ENCODE measurements around the gene PIGN. TPM values are rescaled to one million over a fixed set of nuclear protein-coding genes. Genes with fewer than 3 reads are reported as not detected.

Gene PIGN, protein sequence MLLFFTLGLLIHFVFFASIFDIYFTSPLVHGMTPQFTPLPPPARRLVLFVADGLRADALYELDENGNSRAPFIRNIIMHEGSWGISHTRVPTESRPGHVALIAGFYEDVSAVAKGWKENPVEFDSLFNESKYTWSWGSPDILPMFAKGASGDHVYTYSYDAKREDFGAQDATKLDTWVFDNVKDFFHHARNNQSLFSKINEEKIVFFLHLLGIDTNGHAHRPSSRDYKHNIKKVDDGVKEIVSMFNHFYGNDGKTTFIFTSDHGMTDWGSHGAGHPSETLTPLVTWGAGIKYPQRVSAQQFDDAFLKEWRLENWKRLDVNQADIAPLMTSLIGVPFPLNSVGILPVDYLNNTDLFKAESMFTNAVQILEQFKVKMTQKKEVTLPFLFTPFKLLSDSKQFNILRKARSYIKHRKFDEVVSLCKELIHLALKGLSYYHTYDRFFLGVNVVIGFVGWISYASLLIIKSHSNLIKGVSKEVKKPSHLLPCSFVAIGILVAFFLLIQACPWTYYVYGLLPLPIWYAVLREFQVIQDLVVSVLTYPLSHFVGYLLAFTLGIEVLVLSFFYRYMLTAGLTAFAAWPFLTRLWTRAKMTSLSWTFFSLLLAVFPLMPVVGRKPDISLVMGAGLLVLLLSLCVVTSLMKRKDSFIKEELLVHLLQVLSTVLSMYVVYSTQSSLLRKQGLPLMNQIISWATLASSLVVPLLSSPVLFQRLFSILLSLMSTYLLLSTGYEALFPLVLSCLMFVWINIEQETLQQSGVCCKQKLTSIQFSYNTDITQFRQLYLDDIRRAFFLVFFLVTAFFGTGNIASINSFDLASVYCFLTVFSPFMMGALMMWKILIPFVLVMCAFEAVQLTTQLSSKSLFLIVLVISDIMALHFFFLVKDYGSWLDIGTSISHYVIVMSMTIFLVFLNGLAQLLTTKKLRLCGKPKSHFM
- 10 to 100 TPM; 21.5 to 25.0 TPM for total RNA-seq

DNA sequence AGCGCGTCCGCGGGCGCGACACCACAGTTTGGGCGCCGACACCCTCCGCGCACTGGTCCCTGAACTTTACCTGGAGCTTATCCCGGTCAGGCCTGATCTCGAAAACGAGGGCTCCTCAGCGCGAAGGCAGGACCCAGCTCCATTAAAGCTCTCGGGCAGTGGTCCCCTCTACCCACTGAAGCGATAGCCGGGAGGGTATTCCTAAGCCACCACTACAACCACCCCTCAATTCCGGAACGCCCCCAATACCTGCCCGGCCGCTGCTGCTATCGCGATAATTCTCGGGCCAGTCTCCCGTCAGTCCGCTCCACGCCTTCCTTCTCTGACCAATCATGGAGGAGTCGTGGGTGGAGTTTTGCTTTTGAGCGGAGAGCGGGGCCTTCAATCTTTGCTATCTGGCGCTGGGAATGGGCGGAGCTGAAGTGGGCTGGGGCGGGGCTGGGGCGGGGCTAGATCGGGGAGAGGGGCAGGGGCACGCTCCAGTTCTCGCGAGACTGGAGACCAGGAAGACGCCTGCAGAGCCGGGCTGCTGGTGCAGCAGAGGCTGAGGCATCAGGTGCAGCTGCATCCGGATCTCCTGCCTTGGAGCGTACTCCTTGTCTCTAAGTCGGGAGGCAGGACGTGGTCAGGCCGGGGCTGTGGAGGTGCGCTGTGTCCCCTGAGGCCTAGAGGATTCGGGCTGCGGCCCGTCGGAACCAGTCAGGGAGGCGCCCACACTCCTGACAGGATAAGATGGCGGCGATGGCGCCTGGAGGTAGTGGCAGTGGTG is at the start of gene PIGN, which contains the start of gene RELCH:
Gene PIGN (minus strand): TSS at position 283 of the 769 bp plus-strand sequence. CDS start 25,703 bp downstream, outside the sequence.
Gene RELCH (plus strand): TSS at position 482 of the 769 bp plus-strand sequence. CDS start 251 bp downstream, at position 733.
- H3K27me3 Mint-ChIP-seq: no peaks in the 10 kb centered on the region
- DNase-seq: peak; percentile 93
- H3K9me3 Mint-ChIP-seq: peaks cover 2% of the 10 kb centered on the region
- H3K27ac Mint-ChIP-seq: peak within 1 kb of the TSS; percentile 95
- H3K36me3 Mint-ChIP-seq: peaks cover 17% of the 10 kb centered on the region
- peak within 1 kb of the TSS; percentile 93 for H3K4me3 Mint-ChIP-seq
- H3K4me1 Mint-ChIP-seq: peaks cover 43% of the 10 kb centered on the region

DNA sequence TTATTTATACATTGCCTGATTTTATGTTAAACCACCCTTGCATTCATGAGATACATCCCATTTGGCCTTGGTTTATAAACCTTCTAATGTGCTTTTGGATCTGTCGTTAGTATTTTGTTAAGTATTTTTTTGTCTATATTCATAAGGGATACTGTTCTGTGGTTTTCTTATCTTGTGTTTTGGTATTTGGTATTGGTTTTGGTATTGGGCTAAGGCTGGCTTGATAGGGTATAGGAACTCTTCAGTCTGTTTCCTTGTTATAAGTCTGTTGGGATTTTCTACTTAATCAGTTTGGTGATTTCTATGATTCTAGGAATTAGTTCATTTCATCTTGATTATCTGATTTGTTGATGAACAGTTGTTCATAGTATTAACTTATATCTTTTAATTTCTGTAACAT is 49.4 kb upstream of the PIGN start:
- Mint-ChIP-seq H3K36me3 (peaks cover 21% of the 10 kb centered on the region), H3K4me3 (no peak overlapping the region), H3K4me1 (peaks cover 2% of the 10 kb centered on the region), H3K27ac (no peak overlapping the region), H3K27me3 (no peaks in the 10 kb centered on the region), H3K9me3 (peaks cover 1% of the 10 kb centered on the region)
- no peak for DNase-seq

DNA sequence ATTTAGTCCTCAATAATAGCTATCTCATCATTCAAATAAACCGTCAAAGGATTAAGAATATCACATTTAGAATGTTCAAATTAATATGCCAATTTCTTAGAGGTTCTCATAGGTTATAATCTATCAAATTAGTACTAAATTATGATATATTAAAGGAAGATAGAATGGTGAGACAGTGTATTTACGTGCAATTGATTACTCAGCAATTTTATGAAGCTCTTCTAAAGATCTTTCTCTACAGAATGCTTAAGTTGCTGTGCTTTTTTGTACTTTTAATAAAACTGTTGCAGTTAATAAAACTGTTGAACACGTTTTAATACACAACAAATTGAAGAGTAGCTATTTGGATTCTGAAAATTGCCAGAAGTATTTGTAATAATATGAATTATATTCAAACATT is 39.2 kb upstream of the PIGN start:
- Mint-ChIP-seq H3K4me3 (no peak overlapping the region), H3K4me1 (no peaks in the 10 kb centered on the region), H3K9me3 (peaks cover 9% of the 10 kb centered on the region), H3K27ac (no peak overlapping the region), H3K27me3 (no peaks in the 10 kb centered on the region), H3K36me3 (peaks cover 34% of the 10 kb centered on the region)
- no peak for DNase-seq

DNA sequence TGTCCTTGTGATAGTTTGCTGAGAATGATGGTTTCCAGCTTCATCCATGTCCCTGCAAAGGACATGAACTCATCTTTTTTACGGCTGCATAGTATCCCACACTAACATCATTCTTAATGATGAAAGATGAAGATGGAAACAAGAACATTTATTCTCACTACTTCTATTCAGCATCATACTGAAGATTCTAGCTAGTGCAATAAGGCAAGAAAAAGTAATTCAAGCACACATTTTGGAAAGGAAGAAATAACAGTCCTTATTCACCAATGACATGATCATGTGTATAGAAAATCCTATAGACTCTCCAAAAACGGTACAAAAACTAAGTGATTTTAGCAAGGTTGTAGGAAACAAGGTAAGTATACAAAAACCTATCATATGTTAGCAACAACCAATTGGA is 37.4 kb upstream of the PIGN start:
- H3K9me3 Mint-ChIP-seq: peaks cover 9% of the 10 kb centered on the region
- peaks cover 3% of the 10 kb centered on the region for H3K4me1 Mint-ChIP-seq

DNA sequence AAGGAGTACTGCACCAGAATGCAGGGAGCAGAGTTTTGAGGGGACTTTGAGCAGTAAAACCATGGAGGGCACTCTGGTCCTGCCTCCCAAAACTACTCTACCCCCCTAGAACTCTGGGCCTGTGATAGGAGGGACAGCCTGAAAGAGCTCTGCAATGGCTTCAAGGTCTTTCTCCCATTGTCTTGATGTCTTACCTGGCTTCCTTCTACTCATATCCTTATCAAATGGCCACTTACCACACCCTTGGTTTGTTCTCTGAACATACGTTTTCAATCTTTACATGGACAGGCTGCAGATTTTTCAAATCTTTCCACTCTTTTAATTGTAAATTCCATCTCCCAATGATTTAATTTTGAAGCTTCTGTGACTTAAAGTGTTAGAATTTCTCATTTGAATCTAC is 27.9 kb upstream of the PIGN start:
- DNase-seq: no peak
- Mint-ChIP-seq H3K4me3 (no peak overlapping the region), H3K27me3 (no peaks in the 10 kb centered on the region), H3K4me1 (peaks cover 24% of the 10 kb centered on the region), H3K9me3 (peaks cover 2% of the 10 kb centered on the region), H3K36me3 (peaks cover 23% of the 10 kb centered on the region), H3K27ac (no peak overlapping the region)

More for the DNA sequence above, 37.4 kb upstream of the PIGN start:
- H3K36me3 Mint-ChIP-seq: peaks cover 34% of the 10 kb centered on the region
- no peak for DNase-seq
- no peak overlapping the region for H3K4me3 Mint-ChIP-seq
- no peaks in the 10 kb centered on the region for H3K27me3 Mint-ChIP-seq
- no peak overlapping the region for H3K27ac Mint-ChIP-seq

DNA sequence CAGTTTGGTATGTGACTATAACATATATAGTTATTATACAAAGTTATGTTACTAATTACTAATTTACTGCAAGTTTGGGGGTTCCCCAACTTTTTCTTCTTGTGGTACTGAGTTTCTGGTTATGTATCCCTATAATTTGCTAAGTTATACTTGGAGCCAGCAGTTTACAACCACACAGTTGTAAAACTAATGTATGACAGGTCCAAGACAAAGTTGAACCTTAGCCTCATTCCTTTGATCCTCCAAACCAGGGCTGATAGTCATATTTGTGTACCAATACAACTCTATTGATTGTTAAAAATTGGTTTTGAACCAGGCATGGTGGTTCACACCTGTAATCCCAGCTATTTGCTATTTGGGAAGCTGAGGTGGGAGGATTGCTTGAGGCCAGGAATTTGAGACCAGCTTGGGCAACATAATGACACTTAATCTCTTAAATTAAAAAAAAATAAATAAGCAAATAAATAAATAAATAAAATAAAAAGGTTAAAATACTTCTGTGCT is 24.5 kb upstream of the PIGN start:
- H3K4me1 Mint-ChIP-seq: peaks cover 30% of the 10 kb centered on the region
- H3K27me3 Mint-ChIP-seq: no peaks in the 10 kb centered on the region
- no peak overlapping the region for H3K4me3 Mint-ChIP-seq
- H3K9me3 Mint-ChIP-seq: peaks cover 2% of the 10 kb centered on the region
- H3K27ac Mint-ChIP-seq: no peak overlapping the region
- peaks cover 26% of the 10 kb centered on the region for H3K36me3 Mint-ChIP-seq
- DNase-seq: no peak

DNA sequence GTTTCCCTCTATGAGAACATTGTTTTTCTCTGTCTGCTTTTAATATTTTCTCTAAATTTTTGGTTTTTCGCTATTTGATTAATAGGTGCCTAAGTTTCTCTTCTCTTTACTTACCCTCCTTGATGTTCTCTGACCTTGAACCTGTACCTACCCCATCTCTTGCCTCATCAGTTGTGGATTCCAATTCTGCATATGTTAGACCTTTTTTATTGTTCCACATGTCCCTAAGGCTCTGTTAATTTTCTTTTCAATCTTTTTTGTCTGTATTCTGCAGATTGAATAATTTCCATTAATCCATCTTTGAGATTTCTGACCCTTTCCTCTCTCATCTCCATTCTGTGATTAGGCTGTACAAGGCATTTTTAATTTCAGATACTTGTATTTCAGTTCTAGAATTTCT is 23.3 kb upstream of the PIGN start:
- peaks cover 2% of the 10 kb centered on the region for H3K9me3 Mint-ChIP-seq
- H3K27ac Mint-ChIP-seq: no peak overlapping the region
- H3K4me3 Mint-ChIP-seq: no peak overlapping the region

DNA sequence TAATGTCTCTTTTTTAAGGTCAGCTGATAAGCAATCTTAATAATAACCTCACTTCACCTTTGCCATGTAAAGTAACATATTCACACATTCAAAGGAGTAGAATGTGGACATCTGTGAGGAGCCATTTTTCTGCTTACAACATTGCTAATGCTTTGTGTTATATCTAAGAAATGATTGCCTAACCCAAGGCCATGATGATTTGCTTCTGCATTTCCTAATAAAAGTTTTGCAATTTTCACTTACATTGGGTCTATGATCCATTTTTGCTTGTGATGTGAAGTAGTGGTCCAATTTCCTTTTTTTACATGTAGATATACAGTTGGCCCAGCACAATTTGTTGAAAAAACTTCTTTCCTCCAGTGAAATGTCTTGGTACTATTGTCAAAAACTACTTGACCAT is 22.2 kb upstream of the PIGN start:
- peaks cover 32% of the 10 kb centered on the region for H3K4me1 Mint-ChIP-seq
- DNase-seq: no peak
- no peak overlapping the region for H3K27ac Mint-ChIP-seq
- no peak overlapping the region for H3K4me3 Mint-ChIP-seq
- H3K36me3 Mint-ChIP-seq: peaks cover 28% of the 10 kb centered on the region
- H3K9me3 Mint-ChIP-seq: peaks cover 2% of the 10 kb centered on the region
- H3K27me3 Mint-ChIP-seq: no peaks in the 10 kb centered on the region

More for the DNA sequence above, 23.3 kb upstream of the PIGN start:
- no peak for DNase-seq
- Mint-ChIP-seq H3K27me3 (no peaks in the 10 kb centered on the region), H3K4me1 (peaks cover 26% of the 10 kb centered on the region), H3K36me3 (peaks cover 24% of the 10 kb centered on the region)

DNA sequence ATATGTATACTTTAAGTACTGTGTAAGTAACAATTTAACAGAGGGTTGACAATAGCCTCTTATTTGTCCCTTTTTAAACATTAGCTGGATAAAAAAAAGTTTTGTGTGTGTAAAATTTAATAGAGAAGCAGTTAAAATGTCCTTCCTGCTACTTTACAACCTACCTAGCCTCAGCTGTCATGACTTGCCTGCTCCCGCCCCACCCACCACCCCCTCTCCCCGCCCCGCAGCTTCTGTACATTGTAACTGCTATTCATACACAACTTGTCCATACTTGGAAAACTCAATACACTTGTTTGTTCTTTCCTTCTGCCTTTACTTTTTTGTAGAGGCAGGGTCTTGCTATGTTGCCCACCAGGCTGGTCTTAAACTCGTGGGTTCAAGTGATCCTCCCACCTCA is 19.7 kb upstream of the PIGN start:
- no peak for DNase-seq
- Mint-ChIP-seq H3K27me3 (no peaks in the 10 kb centered on the region), H3K27ac (no peak overlapping the region), H3K9me3 (peaks cover 2% of the 10 kb centered on the region), H3K4me1 (peaks cover 32% of the 10 kb centered on the region), H3K36me3 (peaks cover 23% of the 10 kb centered on the region), H3K4me3 (no peak overlapping the region)

DNA sequence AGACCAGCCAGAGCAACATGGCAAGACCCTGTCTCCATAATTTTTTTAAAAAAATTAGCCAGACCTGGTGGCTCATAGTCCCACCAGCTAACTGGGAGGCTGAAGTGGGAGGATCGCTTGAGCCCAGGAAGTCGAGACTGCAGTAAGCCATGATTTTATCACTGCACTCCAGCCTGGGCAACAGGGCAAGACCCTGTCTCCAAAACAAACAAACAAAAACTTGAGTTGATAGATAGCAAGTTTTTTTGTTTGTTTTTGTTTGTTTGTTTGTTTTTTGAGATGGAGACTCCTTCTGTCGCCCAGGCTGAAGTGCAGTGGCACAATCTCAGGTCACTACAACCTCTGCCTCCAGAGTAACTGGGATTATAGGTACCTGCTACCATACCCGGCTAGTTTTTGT is 19.0 kb upstream of the PIGN start:
- Mint-ChIP-seq H3K4me1 (peaks cover 32% of the 10 kb centered on the region), H3K27ac (no peak overlapping the region), H3K27me3 (no peaks in the 10 kb centered on the region), H3K9me3 (peaks cover 2% of the 10 kb centered on the region), H3K36me3 (peaks cover 23% of the 10 kb centered on the region), H3K4me3 (no peak overlapping the region)
- no peak for DNase-seq

DNA sequence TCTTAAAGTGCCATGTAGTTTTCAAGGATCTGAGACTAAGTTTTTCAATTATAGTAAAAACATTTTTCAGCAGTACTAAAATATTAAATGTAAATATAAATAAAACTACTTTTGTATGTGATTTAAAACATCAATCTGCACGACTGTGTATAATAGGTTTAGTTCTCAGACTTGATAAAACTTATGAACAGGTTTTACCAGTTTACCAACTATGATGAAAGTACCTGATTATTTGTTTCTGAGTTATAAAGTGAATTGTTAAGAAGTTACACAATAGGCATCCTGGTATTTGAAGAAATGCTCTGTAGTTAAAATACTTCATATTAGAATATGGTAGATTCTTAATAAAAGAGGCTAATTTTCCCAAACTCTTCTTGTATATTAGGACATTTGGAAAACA is 15.0 kb upstream of the PIGN start:
- Mint-ChIP-seq H3K4me1 (peaks cover 32% of the 10 kb centered on the region), H3K36me3 (peaks cover 8% of the 10 kb centered on the region)

DNA sequence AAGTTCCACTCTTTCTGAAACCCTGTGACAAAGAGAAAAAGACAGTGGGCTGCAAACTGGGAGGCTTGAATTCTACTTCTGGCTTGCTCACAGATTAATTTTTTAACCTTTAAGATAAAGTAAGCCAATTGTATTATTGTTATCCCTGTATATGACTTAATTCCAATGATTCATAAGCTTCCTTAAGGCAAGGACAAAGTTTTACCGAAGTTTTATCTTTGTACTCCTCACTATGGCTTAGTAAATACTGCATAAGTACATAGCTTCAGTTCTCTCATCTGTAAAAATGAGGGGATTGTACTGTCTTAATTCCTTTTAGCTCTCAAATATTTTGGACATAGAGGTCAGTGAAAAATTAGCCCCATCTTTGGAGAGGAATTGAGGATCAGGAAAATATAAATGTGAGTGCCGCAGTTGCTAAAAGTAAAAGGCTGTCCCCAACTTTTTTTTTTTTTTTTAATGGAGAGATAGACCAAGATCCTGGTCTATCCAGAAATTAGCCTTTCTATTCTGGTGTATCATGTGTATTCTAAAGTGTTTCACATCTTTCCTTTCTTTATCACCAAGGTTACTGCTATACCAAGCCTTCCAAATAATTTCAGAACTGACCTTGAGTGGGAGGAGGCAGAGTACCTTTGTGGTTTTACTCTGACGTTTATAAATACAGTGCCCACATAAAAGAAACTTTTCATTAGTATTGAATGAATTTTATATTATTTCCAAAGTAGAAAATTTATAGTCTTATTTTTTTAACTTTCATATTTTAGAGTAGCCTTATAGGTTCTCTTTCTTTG is 13.5 kb upstream of the PIGN start:
- no peaks in the 10 kb centered on the region for H3K27me3 Mint-ChIP-seq
- no peak overlapping the region for H3K27ac Mint-ChIP-seq
- H3K4me3 Mint-ChIP-seq: no peak overlapping the region
- no peak for DNase-seq
- peaks cover 47% of the 10 kb centered on the region for H3K4me1 Mint-ChIP-seq
- H3K36me3 Mint-ChIP-seq: peaks cover 13% of the 10 kb centered on the region
- H3K9me3 Mint-ChIP-seq: no peaks in the 10 kb centered on the region

More for the DNA sequence above, 15.0 kb upstream of the PIGN start:
- no peak overlapping the region for H3K27ac Mint-ChIP-seq
- no peaks in the 10 kb centered on the region for H3K9me3 Mint-ChIP-seq
- H3K4me3 Mint-ChIP-seq: no peak overlapping the region
- H3K27me3 Mint-ChIP-seq: no peaks in the 10 kb centered on the region
- DNase-seq: no peak

DNA sequence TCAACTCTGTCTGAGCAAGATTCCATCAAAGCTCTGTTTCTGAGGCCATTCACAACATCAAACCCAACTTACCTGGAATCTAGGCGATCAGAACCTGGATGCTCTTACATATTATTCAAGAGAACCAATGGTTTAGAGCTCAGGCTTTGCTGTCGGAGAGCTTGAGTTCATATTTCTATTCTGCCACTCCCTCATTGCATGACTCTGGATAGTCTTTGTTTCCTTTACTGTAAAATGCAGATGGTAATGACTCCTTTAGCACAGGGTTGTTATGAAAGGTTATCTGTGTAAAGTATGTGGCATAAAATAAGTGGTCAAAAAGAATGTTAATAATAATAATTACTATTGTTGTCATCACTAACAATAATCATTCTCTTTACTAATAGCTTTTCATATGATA is 12.8 kb upstream of the PIGN start:
- no peak overlapping the region for H3K4me3 Mint-ChIP-seq
- no peaks in the 10 kb centered on the region for H3K9me3 Mint-ChIP-seq
- no peak for DNase-seq
- no peak overlapping the region for H3K27ac Mint-ChIP-seq
- H3K4me1 Mint-ChIP-seq: peaks cover 48% of the 10 kb centered on the region
- peaks cover 13% of the 10 kb centered on the region for H3K36me3 Mint-ChIP-seq
- no peaks in the 10 kb centered on the region for H3K27me3 Mint-ChIP-seq

DNA sequence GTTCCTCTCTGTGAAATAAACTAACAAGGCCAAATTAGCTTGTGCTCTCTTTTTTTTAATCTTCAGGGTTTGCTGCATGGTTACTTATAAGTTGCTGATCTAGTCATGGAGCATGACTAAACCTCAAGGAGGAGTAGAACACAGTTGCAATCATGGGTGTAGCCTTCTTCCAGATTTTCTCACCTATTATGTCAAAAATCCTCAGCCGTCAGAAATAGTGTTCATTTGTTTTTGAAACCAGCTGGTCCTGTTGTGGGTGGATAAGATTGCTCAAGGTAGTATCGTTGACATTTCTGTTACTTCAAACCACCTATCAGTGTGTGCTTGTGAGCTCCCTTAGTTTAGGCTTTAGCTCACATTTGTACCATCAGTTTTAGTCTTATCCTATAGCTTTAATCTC is 11.4 kb upstream of the PIGN start:
- no peak for DNase-seq
- Mint-ChIP-seq H3K9me3 (no peaks in the 10 kb centered on the region), H3K36me3 (peaks cover 15% of the 10 kb centered on the region), H3K4me1 (peaks cover 55% of the 10 kb centered on the region), H3K27me3 (no peaks in the 10 kb centered on the region), H3K4me3 (no peak overlapping the region), H3K27ac (no peak overlapping the region)

Measured in activated naive CD8-positive, alpha-beta T cell treated with anti-CD3 and anti-CD28 coated beads for 36 hours (primary cell).